Midbrain (tissue), 1 donor: ENCODE measurements around the gene GP9.
A peak's percentile ranks its signal among the peaks of the same experiment; 100 is the strongest.
"Not testable (repeated sequence)": the region's sequence is repeated elsewhere in the genome, so short reads cannot be mapped to it uniquely, and the experiment has no call there.

Experiments
- DNase-seq: peaks from one replicate; lab custom pipeline; 2025; lab: John Stamatoyannopoulos, UW

The GP9 gene

DNA sequence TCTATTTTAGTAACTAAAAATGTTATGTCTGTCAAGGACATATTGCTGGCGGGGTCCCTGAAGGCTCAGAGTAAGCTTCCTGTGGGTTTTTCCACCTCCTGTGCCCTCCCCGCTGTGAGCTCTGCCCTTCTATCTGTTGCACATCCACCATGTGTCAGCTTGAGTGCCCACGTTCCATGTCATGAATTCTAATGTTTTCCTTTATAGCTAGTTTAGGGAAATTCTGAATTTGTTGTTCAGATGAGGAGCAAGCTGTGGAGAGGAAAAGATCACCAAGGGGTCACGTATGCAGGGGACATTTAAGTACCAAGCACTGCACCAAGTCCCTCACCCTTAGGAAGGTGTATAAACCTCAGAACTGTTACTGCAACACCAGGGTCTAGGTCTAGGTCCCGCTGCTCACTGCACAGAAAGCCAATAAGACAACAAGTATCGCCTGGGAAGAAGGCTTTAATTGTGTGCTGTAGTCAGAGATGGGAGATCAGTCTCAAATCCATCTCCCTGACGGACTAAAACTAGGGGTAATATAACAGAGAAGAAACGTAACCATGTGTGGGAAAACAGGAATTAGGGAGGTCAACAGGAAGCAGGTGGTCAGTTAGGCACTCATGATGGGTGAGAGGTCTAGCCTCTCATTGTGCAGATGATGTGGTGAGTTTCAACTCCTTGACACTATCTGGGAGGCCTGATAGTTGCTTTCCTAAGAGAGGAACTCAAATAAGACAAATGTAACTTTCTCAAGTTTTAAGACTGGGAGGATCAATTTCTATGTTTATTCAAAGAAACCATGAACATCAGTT is 9.7 kb downstream of the GP9 start:
- DNase-seq = no peak

GRCh38 chr3:129077222-129077621 is 16.6 kb downstream of the GP9 start:
- no peak for DNase-seq

- DNase-seq = no peak
Observed at GRCh38 chr3:129078510-129078909, 17.9 kb downstream of the GP9 start.

GRCh38 chr3:129081503-129081902 is 20.9 kb downstream of the GP9 start:
- no peak for DNase-seq

DNA sequence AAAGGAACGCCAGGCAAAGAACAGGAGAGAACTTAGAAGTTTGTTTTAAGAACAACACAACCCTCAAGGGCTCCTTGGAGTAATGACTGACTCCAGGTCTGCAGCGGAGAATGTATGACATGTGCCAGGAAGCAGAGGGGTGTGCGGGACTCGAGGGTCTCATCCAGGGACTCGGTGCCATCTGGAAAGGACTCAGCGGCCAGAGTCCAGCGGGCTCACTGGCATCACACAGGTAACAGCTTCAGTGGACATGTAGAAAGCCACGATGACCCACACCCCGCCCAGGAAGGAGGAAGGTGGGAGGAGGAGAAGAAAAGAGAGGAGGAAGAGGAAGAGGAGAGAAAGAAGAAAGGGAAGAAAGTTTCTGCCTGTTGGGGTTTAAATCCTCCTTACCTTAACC is 21.4 kb downstream of the GP9 start:
- no peak for DNase-seq

GRCh38 chr3:129084501-129084900 is 23.9 kb downstream of the GP9 start:
- no peak for DNase-seq

- DNase-seq = no peak
Observed at GRCh38 chr3:129085165-129085715, 24.7 kb downstream of the GP9 start.

GRCh38 chr3:129085818-129086217 is 25.2 kb downstream of the GP9 start:
- no peak for DNase-seq

DNA sequence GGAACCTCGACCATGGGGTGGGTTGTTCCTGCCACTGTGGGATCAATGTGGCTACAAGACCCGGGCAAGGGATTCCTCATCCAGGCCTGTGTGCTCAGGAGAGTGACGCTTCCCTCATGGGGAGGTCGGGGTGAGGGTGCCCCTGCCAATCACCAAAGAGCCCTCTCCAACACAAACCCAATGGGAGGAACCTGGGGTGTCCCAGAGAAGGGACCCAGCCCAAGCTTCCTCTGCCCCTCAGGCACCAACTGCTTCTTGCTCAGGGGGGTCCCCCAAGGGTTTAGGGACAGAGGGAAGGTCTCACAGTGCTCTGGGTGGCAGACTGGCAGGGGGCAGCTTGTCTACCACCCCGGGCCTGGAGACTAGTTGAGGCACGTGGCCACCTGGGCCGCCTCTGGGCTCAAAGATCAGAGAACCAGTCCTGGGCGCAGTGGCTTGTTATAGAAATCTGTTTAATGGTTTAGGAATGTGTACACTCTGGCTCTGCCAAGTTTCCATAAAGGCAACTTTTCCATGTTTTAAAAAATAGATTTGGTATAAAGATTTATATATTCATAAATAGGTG is 26.6 kb downstream of the GP9 start:
- no peak for DNase-seq

DNA sequence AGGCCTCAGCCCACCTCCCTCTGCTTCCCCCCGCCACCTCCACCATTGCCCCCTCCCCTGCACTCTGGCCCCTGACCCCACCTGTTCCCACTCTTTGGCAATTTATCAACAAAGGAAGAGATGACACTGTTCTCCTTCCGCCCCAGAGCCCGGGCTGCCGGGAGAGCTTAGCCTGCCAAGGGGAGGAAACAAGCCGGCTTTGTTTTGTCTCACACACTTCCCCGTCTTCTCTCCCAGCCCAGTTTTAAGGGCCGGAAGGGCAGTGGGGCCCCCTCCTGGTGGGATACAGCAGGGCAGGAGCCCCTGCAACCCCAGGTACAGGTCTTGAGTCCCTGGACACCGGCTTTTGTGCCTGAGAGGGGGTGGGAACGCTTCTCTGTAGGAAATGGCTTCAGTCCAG is 27.3 kb downstream of the GP9 start:
- peak; percentile 20 for DNase-seq

- not testable (repeated sequence) for DNase-seq
Observed at GRCh38 chr3:129088312-129088711, 27.7 kb downstream of the GP9 start.

- DNase-seq = no peak
Observed at GRCh38 chr3:129095285-129095684, 34.7 kb downstream of the GP9 start.

DNA sequence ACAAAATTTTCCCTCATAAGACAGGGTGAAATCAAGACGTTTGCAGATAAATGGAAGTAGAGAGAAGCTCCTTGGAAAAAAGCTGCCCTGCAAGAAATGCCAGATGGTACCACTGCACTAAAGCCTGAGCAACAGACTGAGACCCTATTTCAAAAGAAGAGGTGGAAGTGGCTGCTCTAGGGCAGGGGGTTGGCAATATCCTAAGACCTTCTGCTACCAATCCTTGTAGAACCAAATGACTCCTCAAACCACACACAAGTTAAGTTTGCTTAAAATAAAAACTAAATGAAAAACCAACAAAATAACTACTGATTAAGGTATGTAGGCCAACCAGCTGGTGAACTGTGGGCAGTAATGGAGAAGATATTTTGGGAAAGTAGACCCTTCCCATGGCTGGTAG is 39.7 kb downstream of the GP9 start:
- no peak for DNase-seq

DNA sequence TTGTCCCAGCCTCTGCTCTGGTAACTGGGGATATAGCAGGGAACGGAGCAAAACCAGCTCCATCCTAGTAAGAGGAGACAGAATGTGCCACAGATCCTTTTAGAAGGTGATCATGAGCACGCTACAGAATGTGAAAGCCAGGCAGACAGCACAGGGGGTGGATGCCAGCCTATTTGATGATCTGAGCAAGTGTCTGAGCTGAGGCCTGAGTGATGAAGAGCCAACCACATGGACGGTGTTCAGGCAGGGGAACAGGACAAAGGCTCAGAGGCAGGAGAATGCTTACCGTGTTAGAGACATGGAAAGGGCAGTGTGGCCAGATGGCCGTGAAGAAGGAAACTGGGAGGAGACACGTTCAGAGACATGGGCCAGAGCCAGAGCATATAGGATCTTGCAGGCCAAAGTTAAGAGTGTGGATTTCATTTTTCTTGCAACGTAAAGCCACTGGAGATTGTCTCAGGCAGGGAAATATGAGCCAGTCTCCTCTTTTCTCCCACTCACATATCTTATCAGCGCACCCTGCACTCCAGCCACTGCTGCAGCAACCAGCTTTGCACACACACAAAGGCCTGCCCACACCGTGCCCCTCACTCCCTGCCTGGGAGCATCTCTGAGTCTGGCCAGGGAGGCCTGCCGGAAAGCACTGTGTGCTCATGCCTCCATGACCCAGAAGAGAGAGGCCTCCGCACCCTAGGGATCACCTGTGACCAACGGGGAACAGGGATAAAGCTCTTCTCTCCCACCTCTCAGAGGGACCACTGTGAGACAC is 41.0 kb downstream of the GP9 start:
- no peak for DNase-seq

DNA sequence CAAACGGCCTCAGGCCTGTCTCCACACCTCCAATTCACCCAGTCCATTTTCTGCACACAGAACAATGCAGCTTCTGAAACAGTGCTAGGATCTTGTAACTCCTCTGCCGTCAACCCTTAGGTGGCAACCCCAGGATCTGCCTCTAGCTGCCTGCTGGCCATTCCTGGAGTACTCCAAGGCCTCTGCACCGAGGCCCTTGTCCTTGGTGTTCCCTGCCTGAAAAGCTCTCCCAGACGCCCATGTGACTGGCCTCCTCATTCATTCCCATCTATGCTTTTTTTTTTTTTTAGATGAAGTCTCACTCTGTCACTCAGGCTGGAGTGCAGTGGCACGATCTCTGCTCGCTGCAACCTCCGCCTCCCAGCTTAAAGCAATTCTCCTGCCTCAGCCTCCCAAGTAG is 42.7 kb downstream of the GP9 start:
- no peak for DNase-seq

DNA sequence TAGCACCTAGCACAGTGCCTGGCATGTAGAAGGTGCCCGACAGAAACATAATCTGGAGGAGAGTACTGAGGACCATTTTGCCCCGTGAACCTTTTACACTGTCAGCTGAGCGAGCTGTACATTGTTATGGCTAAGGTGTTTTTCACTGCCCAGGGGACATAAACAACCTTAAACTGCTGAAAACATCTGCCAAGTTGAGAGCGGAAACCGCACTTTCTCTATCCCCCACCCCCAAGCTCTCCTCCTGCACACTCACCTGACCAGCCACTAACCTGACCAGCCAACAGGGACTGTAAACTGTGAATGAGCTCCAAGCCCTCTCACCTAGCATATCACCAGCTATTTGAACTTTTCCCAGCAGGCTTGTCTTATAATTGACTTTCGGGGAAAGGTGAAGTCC is 43.5 kb downstream of the GP9 start:
- no peak for DNase-seq

- no peak for DNase-seq
Observed at GRCh38 chr3:129104498-129105079, 44.0 kb downstream of the GP9 start.

DNA sequence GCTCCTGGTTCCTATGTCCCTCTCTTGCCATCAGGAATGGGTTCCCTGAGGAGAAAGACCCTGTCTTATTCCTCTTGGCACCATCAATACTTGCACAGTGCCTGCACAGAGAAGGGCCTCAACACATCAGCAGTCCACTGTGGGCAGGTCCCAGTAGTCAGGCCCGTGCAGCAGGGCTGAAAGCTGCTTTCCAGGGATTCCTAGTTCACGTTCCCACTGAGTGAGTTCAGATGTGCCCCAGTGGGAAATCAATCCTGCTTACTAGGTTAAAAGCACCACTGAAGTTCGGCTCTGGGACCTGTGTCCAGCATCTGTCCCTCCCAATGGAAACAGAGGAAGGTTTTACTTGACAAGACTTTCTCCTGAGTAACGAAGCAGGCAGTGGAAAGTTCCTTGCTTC is 45.3 kb downstream of the GP9 start:
- no peak for DNase-seq

GRCh38 chr3:129106320-129106719 is 45.7 kb downstream of the GP9 start:
- no peak for DNase-seq

DNA sequence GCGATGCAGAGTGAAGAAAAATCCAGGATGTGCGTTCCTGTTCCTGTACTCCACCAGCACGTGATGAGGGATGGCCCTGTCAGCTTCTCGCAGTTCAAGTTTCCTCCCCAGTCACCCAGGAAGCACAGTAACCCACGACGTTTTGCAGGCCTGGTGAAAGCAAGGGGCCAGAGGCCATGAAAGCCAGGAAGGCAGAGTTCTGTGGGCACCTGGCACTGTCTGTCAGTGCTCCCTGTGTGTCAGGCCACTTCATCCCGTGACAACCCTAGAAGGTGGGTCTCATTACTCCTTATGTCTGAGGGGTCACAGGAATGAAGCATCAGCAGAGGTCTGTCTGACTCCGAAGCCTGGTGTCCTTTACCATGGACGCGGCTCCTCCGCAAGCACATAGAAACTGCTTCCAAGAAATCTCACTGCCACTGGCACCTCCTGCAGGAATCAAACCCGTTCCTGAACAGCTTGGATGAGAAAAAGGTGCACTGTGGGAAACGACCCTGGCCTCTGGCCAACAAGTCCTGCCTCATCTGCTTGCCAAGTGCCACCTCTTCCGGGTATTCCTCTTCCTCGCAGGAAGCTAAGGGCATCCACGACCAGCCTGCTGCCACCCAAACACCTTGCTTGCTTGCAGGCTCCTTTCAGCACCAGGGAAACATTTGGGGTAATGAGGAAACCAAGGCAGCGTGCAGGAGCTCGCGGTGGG is 46.4 kb downstream of the GP9 start:
- no peak for DNase-seq

DNA sequence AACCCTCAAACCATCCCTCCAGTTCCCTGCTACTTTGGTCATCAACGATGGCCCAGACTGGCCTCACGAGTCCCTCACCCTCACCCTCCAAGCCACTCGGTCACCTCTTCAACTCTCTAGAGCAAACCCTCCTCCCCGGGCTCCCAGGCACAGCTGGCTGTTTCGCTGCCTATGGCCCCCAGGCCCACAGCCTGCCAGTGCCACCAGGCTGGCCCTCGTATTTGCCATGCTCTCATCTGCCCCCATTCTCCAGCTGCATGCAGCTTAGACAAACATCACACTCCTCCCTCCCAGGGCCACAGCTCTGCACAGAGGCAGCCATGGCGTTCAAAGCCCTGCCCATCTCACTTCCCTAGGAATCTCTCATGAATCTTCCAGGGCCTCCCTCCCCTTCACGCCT is 47.2 kb downstream of the GP9 start:
- no peak for DNase-seq
